ENCODE data around the gene RRP36. TPM values are rescaled to one million over a fixed set of nuclear protein-coding genes. Genes with fewer than 3 reads are reported as not detected.

Gene RRP36
- polyA plus RNA-seq, 1 of the 3 experiments (the other 2 are of a cell fraction): 60.5 TPM

GRCh38 chr6:42989923-42990322 is 31.5 kb upstream of the RRP36 start (continued):
- TF ChIP-seq ZBTB33 (IDR thresholded peaks at IDR 0.05; ENCODE audit: borderline replicate concordance, low read depth) (no peak), FOSL2 (IDR thresholded peaks at IDR 0.05; ENCODE audit: borderline replicate concordance, low read depth) (no peak), USF1 (IDR thresholded peaks at IDR 0.05; ENCODE audit: borderline replicate concordance, low read depth) (no peak)
- TF ChIP-seq, protein P1, sequence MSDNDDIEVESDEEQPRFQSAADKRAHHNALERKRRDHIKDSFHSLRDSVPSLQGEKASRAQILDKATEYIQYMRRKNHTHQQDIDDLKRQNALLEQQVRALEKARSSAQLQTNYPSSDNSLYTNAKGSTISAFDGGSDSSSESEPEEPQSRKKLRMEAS (IDR thresholded peaks at IDR 0.05; ENCODE audit: low read depth): no peak

- POLR2A ChIA-PET: interaction anchor here (1.0 kb wide), 1 partner anchor 9 kb away, joined by 3 read pairs; the partner anchor contains the start of gene PPP2R5D
- no peak overlapping the region for H3K4me2 ChIP-seq
- H3K79me2 ChIP-seq (ENCODE audit: insufficient read depth): peaks cover 19% of the 10 kb centered on the region; the same call in 1 of the 2 replicates
- H3K27ac ChIP-seq (ENCODE audit: low read depth in 2 of 2, low read length in 1 of 2): no peak overlapping the region
- H3K9me3 ChIP-seq: no peaks in the 10 kb centered on the region
- H3K4me3 ChIP-seq (ENCODE audit: low read depth in 2 of 2, low read length in 1 of 2): no peak overlapping the region
- no peak overlapping the region for H3K9ac ChIP-seq
- CTCF ChIA-PET: no interaction called here
- H4K20me1 ChIP-seq (ENCODE audit: insufficient read depth): no peaks in the 10 kb centered on the region
- no peaks in the 10 kb centered on the region for H3K27me3 ChIP-seq (ENCODE audit: insufficient read depth)
- H3K4me1 ChIP-seq (ENCODE audit: control insufficient read depth in 1 of 2, insufficient read depth in 2 of 2, low read depth in 1 of 2, low read length in 1 of 2): peaks cover 0 to 1% of the 10 kb centered on the region in 2 experiments; a peak in 2 of 4 replicates
- H3K36me3 ChIP-seq (replicated peaks in 1 of 2; ENCODE audit: control insufficient read depth in 1 of 2, insufficient read depth in 2 of 2, low read length in 1 of 2): peaks cover 19 to 24% of the 10 kb centered on the region in 2 experiments
- H2AFZ ChIP-seq (ENCODE audit: low read depth): no peak overlapping the region
- H3K9me2 ChIP-seq: no peaks in the 10 kb centered on the region
- TF ChIP-seq RCOR1 (IDR thresholded peaks at IDR 0.05; ENCODE audit: low read length): no peak
- no peak for TF ChIP-seq FOXJ3 (CRISPR knock-in tag; IDR thresholded peaks at IDR 0.05)
- no peak for TF ChIP-seq JUND (IDR thresholded peaks at IDR 0.05)
- TF ChIP-seq, protein P2, sequence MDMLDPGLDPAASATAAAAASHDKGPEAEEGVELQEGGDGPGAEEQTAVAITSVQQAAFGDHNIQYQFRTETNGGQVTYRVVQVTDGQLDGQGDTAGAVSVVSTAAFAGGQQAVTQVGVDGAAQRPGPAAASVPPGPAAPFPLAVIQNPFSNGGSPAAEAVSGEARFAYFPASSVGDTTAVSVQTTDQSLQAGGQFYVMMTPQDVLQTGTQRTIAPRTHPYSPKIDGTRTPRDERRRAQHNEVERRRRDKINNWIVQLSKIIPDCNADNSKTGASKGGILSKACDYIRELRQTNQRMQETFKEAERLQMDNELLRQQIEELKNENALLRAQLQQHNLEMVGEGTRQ (IDR thresholded peaks at IDR 0.05; ENCODE audit: borderline replicate concordance, low read depth, low read length): no peak
- TF ChIP-seq FOXM1 (IDR thresholded peaks at IDR 0.05; ENCODE audit: low read depth): no peak
- TF ChIP-seq POLR2AphosphoS5 (IDR thresholded peaks at IDR 0.05; ENCODE audit: low read depth, low read length): no peak
- TF ChIP-seq NFIC (IDR thresholded peaks at IDR 0.05; ENCODE audit: borderline replicate concordance): no peak
- no peak for TF ChIP-seq CHD2 (IDR thresholded peaks at IDR 0.05; ENCODE audit: low read length, partially characterized antibody)
- no peak for TF ChIP-seq FOSL2 (IDR thresholded peaks at IDR 0.05; ENCODE audit: borderline replicate concordance, low read depth)
- no peak for TF ChIP-seq GABPA (IDR thresholded peaks at IDR 0.05; ENCODE audit: low read depth)
- TF ChIP-seq MEF2A (IDR thresholded peaks at IDR 0.05; ENCODE audit: borderline replicate concordance, low read depth): no peak
- TF ChIP-seq, protein P3, sequence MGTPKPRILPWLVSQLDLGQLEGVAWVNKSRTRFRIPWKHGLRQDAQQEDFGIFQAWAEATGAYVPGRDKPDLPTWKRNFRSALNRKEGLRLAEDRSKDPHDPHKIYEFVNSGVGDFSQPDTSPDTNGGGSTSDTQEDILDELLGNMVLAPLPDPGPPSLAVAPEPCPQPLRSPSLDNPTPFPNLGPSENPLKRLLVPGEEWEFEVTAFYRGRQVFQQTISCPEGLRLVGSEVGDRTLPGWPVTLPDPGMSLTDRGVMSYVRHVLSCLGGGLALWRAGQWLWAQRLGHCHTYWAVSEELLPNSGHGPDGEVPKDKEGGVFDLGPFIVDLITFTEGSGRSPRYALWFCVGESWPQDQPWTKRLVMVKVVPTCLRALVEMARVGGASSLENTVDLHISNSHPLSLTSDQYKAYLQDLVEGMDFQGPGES (IDR thresholded peaks at IDR 0.05; ENCODE audit: low read depth, low read length): no peak
- no peak for TF ChIP-seq SIN3A (IDR thresholded peaks at IDR 0.05; ENCODE audit: borderline replicate concordance, low read depth, low read length)
- no peak for TF ChIP-seq RXRA (IDR thresholded peaks at IDR 0.05; ENCODE audit: borderline replicate concordance, low read depth)
- TF ChIP-seq MXI1 (IDR thresholded peaks at IDR 0.05; ENCODE audit: low read depth, low read length): no peak
- TF ChIP-seq ZBTB33 (IDR thresholded peaks at IDR 0.05; ENCODE audit: borderline replicate concordance, low read depth): no peak
- TF ChIP-seq TEAD4 (IDR thresholded peaks at IDR 0.05; ENCODE audit: borderline replicate concordance, insufficient read depth): no peak
- no peak for TF ChIP-seq ELF1 (IDR thresholded peaks at IDR 0.05)
- TF ChIP-seq, protein P1 (IDR thresholded peaks at IDR 0.05; ENCODE audit: low read depth): no peak
- H3F3A ChIP-seq (replicated peaks; ENCODE audit: insufficient read depth): peaks cover 7% of the 10 kb centered on the region
- no peak for DNase-seq
- WGBS (ENCODE audit: low lambda C conversion rate): 88% methylated on average over 2 of the region's 2 CpGs
These were observed 28.0 kb upstream of the RRP36 start for GRCh38 chr6:42993445-42993844.

Data from SK-N-SH (cell line).